Bone marrow (tissue), 2 donors: ENCODE measurements around the gene TTK.
"Not testable (repeated sequence)": the region's sequence is repeated elsewhere in the genome, so short reads cannot be mapped to it uniquely, and the experiment has no call there.

ENCODE experiments used
- DNase-seq, 2 donors: peaks; one replicate each; lab custom pipeline; 2025; lab: John Stamatoyannopoulos, UW

The TTK gene

DNA sequence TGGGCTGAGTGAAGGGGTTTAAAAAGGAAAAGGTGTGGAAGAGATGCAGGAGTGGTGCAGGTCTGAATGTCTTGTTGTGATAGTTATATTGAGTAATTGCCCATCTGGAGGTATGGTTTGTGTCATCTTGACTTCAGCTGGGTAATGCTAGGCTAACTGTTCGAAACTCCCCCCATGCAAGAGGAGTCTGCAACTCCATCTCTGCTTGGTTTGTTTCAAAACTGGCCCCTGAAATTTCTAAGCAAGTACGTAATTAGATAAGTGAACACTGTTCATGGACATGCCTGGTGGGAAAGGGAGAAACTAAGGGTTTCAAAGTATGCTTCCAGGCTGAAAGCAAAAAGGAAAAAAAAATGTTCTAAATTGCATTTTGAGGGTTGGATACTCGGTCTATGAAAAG, 17.1 kb downstream of the TTK start:
- DNase-seq: no peak

- DNase-seq: no peak
Measured at GRCh38 chr6:80022803-80023202, 18.4 kb downstream of the TTK start.

GRCh38 chr6:80028589-80028988, 24.1 kb downstream of the TTK start:
- DNase-seq: no peak

GRCh38 chr6:80029470-80029869, 25.0 kb downstream of the TTK start:
- no peak for DNase-seq

GRCh38 chr6:80048220-80048619, 43.8 kb downstream of the TTK start:
- DNase-seq: not testable (repeated sequence)

DNA sequence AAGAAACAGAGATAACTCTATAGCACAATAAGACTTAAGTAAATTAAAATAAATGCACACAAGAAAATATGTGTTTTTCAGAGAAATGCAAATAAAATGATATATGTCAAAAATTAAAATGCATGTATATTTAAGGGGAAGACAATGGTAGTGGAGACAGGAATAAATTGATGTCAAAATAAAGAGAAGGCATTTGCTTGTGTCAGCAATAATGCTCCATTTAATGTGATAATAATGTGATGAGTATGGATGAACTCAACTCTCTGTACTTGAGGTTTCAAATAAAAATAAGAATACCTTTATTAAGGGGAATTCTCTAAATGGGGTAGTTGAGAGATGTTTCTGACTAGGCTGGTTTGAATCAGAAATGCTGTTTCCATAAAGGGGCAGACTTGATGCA, 56.3 kb downstream of the TTK start:
- no peak for DNase-seq

GRCh38 chr6:80068146-80068545, 63.7 kb downstream of the TTK start:
- not testable (repeated sequence) for DNase-seq

GRCh38 chr6:80070431-80070830, 66.0 kb downstream of the TTK start:
- not testable (repeated sequence) for DNase-seq

- no peak for DNase-seq
Measured at GRCh38 chr6:80077067-80077466, 72.6 kb downstream of the TTK start.

- DNase-seq: no peak
Measured at GRCh38 chr6:80088637-80089036, 84.2 kb downstream of the TTK start.

DNA sequence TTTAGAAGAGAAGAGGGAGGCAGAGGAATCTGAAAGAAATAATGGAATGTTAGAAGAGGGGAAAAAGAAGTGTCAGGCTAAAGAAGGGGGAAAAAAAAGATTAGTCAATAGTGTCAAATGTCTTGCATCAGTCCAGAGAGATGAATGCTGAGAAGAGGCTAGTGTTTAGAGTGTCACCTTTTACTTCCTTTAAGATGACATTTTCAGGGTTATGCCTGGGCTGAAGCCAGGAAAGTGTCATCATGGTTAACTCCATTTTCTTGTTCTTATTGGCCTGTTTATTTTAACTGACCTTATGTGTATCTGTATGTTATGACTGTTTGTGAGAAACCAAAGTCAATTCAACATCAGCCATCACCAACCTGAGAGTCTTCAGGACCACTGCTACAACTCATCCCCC, 87.1 kb downstream of the TTK start:
- no peak for DNase-seq
